Measurements from ENCODE around the gene TPRG1.
"Not testable (repeated sequence)": the region's sequence is repeated elsewhere in the genome, so short reads cannot be mapped to it uniquely, and the experiment has no call there.

TPRG1 gene

GRCh38 chr3:189325454-189325853, 153.7 kb downstream of the TPRG1 start:
- Histone ChIP-seq H3K27me3 (ENCODE audit: insufficient read depth, poor library complexity, severe bottlenecking) (no peaks in the 10 kb centered on the region), H3K4me3 (replicated peaks; ENCODE audit: insufficient read depth, low read length) (no peak overlapping the region), H3K27ac (replicated peaks) (peak overlapping the region; percentile 81)
- no peak for TF ChIP-seq SPI1 (IDR thresholded peaks at IDR 0.05; ENCODE audit: borderline replicate concordance, low read depth)
- TF ChIP-seq, protein P1, sequence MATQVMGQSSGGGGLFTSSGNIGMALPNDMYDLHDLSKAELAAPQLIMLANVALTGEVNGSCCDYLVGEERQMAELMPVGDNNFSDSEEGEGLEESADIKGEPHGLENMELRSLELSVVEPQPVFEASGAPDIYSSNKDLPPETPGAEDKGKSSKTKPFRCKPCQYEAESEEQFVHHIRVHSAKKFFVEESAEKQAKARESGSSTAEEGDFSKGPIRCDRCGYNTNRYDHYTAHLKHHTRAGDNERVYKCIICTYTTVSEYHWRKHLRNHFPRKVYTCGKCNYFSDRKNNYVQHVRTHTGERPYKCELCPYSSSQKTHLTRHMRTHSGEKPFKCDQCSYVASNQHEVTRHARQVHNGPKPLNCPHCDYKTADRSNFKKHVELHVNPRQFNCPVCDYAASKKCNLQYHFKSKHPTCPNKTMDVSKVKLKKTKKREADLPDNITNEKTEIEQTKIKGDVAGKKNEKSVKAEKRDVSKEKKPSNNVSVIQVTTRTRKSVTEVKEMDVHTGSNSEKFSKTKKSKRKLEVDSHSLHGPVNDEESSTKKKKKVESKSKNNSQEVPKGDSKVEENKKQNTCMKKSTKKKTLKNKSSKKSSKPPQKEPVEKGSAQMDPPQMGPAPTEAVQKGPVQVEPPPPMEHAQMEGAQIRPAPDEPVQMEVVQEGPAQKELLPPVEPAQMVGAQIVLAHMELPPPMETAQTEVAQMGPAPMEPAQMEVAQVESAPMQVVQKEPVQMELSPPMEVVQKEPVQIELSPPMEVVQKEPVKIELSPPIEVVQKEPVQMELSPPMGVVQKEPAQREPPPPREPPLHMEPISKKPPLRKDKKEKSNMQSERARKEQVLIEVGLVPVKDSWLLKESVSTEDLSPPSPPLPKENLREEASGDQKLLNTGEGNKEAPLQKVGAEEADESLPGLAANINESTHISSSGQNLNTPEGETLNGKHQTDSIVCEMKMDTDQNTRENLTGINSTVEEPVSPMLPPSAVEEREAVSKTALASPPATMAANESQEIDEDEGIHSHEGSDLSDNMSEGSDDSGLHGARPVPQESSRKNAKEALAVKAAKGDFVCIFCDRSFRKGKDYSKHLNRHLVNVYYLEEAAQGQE (IDR thresholded peaks at IDR 0.05; ENCODE audit: insufficient replicate concordance, low read depth) = no peak
- no peak for TF ChIP-seq POLR2AphosphoS5 (IDR thresholded peaks at IDR 0.05; ENCODE audit: low read depth)
- TF ChIP-seq GABPA (IDR thresholded peaks at IDR 0.05; ENCODE audit: low read depth) = no peak
- TF ChIP-seq, protein P2, sequence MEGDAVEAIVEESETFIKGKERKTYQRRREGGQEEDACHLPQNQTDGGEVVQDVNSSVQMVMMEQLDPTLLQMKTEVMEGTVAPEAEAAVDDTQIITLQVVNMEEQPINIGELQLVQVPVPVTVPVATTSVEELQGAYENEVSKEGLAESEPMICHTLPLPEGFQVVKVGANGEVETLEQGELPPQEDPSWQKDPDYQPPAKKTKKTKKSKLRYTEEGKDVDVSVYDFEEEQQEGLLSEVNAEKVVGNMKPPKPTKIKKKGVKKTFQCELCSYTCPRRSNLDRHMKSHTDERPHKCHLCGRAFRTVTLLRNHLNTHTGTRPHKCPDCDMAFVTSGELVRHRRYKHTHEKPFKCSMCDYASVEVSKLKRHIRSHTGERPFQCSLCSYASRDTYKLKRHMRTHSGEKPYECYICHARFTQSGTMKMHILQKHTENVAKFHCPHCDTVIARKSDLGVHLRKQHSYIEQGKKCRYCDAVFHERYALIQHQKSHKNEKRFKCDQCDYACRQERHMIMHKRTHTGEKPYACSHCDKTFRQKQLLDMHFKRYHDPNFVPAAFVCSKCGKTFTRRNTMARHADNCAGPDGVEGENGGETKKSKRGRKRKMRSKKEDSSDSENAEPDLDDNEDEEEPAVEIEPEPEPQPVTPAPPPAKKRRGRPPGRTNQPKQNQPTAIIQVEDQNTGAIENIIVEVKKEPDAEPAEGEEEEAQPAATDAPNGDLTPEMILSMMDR (IDR thresholded peaks at IDR 0.05; ENCODE audit: insufficient read depth, low read length) = no peak
- no peak for DNase-seq (ENCODE audit: low read depth in 1 of 2, low spot score in 1 of 2)

DNA sequence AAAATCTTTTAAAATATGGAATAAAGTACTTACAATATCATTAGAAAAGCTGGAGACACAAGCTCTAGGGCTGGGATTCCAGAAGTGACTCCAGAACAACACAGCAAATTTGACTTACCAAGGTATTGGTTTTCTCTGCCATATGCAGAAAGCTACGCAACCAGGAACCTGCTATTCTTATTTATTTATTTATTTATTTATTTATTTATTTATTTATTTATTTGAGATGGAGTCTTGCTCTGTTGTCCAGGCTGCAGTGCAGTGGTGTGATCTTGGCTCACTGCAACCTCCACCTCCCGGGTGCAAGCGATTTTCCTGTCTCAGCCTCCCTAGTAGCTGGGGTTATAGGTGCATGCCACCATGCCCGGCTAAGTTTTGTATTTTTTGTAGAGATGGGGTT, 157.9 kb downstream of the TPRG1 start:
- H3K27ac ChIP-seq (replicated peaks); H3K4me3 ChIP-seq (replicated peaks; ENCODE audit: insufficient read depth, low read length); H3K27me3 ChIP-seq (ENCODE audit: insufficient read depth, poor library complexity, severe bottlenecking); DNase-seq (ENCODE audit: low read depth in 1 of 2, low spot score in 1 of 2): not testable (repeated sequence)

DNA sequence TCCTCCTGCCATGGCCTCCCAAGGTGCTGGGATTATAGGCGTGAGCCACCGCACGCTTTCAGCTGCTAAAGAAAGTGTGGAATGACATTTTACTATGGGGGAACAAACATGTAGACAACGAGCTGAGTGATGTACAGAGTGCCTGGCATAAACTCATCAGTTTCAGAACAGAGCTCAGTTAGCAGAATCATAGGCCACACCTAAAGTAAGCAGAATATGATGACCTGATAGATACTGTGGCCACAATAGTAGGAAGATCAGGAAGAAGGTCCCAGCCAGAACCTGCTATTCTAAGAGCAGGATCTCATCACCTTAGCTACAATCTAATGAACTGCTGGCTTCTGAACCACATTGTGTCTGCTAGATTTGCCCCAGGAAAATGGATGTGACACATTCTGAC, 158.3 kb downstream of the TPRG1 start:
- H3K27ac ChIP-seq (replicated peaks) = no peak overlapping the region
- no peak overlapping the region for H3K4me3 ChIP-seq (replicated peaks; ENCODE audit: insufficient read depth, low read length)
- DNase-seq (ENCODE audit: low read depth in 1 of 2, low spot score in 1 of 2) = no peak
- TF ChIP-seq, protein P2 (IDR thresholded peaks at IDR 0.05; ENCODE audit: insufficient read depth, low read length) = no peak
- TF ChIP-seq SPI1 (IDR thresholded peaks at IDR 0.05; ENCODE audit: borderline replicate concordance, low read depth) (no peak), GABPA (IDR thresholded peaks at IDR 0.05; ENCODE audit: low read depth) (no peak)
- no peaks in the 10 kb centered on the region for H3K27me3 ChIP-seq (ENCODE audit: insufficient read depth, poor library complexity, severe bottlenecking)

- TF ChIP-seq, protein P1 (IDR thresholded peaks at IDR 0.05; ENCODE audit: insufficient replicate concordance, low read depth) = no peak
- TF ChIP-seq POLR2AphosphoS5 (IDR thresholded peaks at IDR 0.05; ENCODE audit: low read depth) = no peak
- TF ChIP-seq GABPA (IDR thresholded peaks at IDR 0.05; ENCODE audit: low read depth) = no peak
- no peak for TF ChIP-seq SPI1 (IDR thresholded peaks at IDR 0.05; ENCODE audit: borderline replicate concordance, low read depth)
- TF ChIP-seq, protein P2 (IDR thresholded peaks at IDR 0.05; ENCODE audit: insufficient read depth, low read length) = no peak
These were observed 159.2 kb downstream of the TPRG1 start for GRCh38 chr3:189331002-189331418.

More at GRCh38 chr3:189331002-189331418, 159.2 kb downstream of the TPRG1 start:
- no peak for DNase-seq (ENCODE audit: low read depth in 1 of 2, low spot score in 1 of 2)
- no peak overlapping the region for H3K4me3 ChIP-seq (replicated peaks; ENCODE audit: insufficient read depth, low read length)
- no peak overlapping the region for H3K27ac ChIP-seq (replicated peaks)
- H3K27me3 ChIP-seq (ENCODE audit: insufficient read depth, poor library complexity, severe bottlenecking) = no peaks in the 10 kb centered on the region
